Measurements from ENCODE around the gene NCF1. TPM values are rescaled to one million over a fixed set of nuclear protein-coding genes. Genes with fewer than 3 reads are reported as not detected.
A peak's percentile ranks its signal among the peaks of the same experiment; 100 is the strongest.
"Not testable (repeated sequence)": the region's sequence is repeated elsewhere in the genome, so short reads cannot be mapped to it uniquely, and the experiment has no call there.

The NCF1 gene
- total and polyA plus RNA-seq, 8 donors = 1.2 to 97.4 (median 4.1) TPM; not detected in 1

GRCh38 chr7:74783595-74783994, 9.8 kb downstream of the NCF1 start:
- intact Hi-C loops (cut with DNase I; ENCODE audit: low total_unique reads); H3K4me1 ChIP-seq; H3K27ac ChIP-seq; H3K36me3 ChIP-seq; H3K4me3 ChIP-seq; H3K9me3 ChIP-seq; DNase-seq; H3K27me3 ChIP-seq: not testable (repeated sequence)
- WGBS, 5 donors = 70 to 86% (median 82%) methylated on average over 2 to 4 of the region's 5 CpGs

GRCh38 chr7:74788369-74789150, 14.7 kb downstream of the NCF1 start:
- H3K9me3 ChIP-seq; H3K36me3 ChIP-seq; H3K4me1 ChIP-seq; intact Hi-C loops (cut with DNase I; ENCODE audit: low total_unique reads); H3K27me3 ChIP-seq: not testable (repeated sequence)
- H3K27ac ChIP-seq = peak overlapping the region in 2 of 5 donors; percentile 25 to 60
- TF ChIP-seq, protein P1, sequence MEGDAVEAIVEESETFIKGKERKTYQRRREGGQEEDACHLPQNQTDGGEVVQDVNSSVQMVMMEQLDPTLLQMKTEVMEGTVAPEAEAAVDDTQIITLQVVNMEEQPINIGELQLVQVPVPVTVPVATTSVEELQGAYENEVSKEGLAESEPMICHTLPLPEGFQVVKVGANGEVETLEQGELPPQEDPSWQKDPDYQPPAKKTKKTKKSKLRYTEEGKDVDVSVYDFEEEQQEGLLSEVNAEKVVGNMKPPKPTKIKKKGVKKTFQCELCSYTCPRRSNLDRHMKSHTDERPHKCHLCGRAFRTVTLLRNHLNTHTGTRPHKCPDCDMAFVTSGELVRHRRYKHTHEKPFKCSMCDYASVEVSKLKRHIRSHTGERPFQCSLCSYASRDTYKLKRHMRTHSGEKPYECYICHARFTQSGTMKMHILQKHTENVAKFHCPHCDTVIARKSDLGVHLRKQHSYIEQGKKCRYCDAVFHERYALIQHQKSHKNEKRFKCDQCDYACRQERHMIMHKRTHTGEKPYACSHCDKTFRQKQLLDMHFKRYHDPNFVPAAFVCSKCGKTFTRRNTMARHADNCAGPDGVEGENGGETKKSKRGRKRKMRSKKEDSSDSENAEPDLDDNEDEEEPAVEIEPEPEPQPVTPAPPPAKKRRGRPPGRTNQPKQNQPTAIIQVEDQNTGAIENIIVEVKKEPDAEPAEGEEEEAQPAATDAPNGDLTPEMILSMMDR (IDR thresholded peaks at IDR 0.05) = peak in 1 of 7 experiments; percentile 10
- WGBS, 5 donors = 0% methylated on average over 8 to 29 of the region's 82 CpGs
- DNase-seq = peak; percentile 95 to 97
- H3K4me3 ChIP-seq = peak overlapping the region; percentile 19 to 39 (median 30)

GRCh38 chr7:74789200-74789736, 15.5 kb downstream of the NCF1 start:
- 3 to 11% (median 4%) methylated on average over 3 of the region's 24 CpGs; no CpG with 5 or more reads in 2 of the 5 donors for WGBS, 5 donors
- intact Hi-C loops (cut with DNase I; ENCODE audit: low total_unique reads); DNase-seq; H3K4me3 ChIP-seq; H3K36me3 ChIP-seq; H3K27me3 ChIP-seq; H3K9me3 ChIP-seq; H3K27ac ChIP-seq; H3K4me1 ChIP-seq: not testable (repeated sequence)

DNA sequence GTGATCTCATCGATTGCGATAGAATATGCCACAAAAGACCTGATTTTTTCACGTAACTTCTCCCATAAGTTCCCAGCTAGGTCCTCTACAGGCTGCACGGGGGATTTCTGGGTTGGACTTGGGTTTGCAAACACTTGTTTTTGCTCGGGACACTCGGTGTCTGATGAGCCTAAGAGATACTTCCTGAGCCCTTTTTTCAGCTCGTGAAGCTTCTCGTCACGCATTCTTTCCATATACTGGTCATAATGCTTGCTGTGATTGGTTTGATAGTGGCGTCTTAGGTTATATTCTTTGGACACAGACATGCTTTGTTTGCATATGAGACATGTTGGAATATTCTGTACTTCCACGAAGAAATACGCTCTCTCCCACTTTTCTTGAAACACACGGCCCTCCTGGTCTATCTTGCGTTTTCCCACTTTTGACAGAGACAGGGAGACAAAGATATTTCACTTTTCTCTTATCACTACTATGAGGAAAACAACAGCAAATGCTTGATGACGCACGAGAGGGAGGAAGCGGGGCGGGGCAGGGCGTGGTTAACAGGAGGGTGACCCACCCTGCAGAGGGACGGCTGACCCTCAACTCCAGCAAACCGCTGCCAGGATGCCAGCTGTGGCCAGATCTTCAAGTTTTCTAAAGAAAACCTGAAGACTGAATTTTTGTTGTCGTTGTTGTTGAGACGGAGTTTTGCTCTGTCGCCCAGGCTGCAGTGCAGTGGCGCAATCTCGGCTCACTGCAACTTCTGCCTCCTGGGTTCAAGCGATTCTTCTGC, 24.2 kb downstream of the NCF1 start:
- intact Hi-C loops (cut with DNase I; ENCODE audit: low total_unique reads); H3K36me3 ChIP-seq: not testable (repeated sequence)
- WGBS, 5 donors = 92 to 94% (median 92%) methylated on average over 9 to 11 of the region's 27 CpGs; no CpG with 5 or more reads in 2 of the 5 donors

DNA sequence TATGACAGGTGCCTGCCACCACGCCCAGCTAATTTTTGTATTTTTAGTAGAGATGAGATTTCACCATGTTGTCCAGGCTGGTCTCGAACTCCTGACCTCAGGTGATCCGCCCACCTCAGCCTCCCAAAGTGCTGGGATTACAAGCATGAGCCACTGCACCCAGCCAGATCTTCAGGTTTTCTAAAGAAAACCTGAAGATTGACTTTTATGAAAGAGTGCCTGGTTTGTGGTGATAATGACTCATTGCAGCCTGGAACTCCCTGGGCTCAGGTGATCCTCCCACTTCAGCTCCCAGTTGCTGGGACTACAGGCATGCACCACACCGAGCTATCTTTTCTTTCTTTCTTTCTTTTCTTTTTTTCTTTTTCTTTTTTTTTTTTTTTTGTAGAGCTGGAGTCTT, 24.8 kb downstream of the NCF1 start:
- H3K4me1 ChIP-seq; H3K9me3 ChIP-seq; H3K36me3 ChIP-seq; H3K27ac ChIP-seq; intact Hi-C loops (cut with DNase I; ENCODE audit: low total_unique reads); H3K27me3 ChIP-seq; DNase-seq; H3K4me3 ChIP-seq: not testable (repeated sequence)
- 69 to 80% (median 75%) methylated on average over 1 of the region's 4 CpGs for WGBS, 5 donors

More for the DNA sequence above, 24.2 kb downstream of the NCF1 start:
- H3K27me3 ChIP-seq, H3K27ac ChIP-seq, H3K4me1 ChIP-seq, DNase-seq, H3K9me3 ChIP-seq, H3K4me3 ChIP-seq: not testable (repeated sequence)

DNA sequence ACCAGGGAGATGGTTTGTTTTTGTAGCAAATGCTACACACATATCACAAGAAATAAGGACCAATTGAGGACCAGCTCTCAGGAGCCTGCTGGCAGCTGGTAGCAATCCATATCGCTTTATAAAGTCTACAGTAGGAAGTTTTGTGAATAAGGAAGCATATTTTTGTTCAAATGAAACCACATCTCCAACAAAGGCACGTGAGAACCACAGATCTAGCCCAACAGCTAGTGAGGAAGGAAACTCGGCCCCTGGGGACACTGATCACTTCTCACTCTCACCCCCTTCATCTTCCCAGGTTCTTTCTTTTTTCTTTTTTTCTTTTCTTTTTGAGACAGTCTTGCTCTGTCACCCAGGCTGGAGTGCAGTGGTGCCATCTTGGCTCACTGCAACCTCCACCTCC, 42.1 kb downstream of the NCF1 start:
- H3K36me3 ChIP-seq; DNase-seq; H3K27me3 ChIP-seq; H3K4me1 ChIP-seq; H3K9me3 ChIP-seq; intact Hi-C loops (cut with DNase I; ENCODE audit: low total_unique reads); H3K27ac ChIP-seq; H3K4me3 ChIP-seq: not testable (repeated sequence)
- WGBS, 5 donors = no CpG with 5 or more reads among the region's 3 CpGs

GRCh38 chr7:74820146-74820805, 46.5 kb downstream of the NCF1 start:
- intact Hi-C loops (cut with DNase I; ENCODE audit: low total_unique reads); H3K27ac ChIP-seq; H3K4me1 ChIP-seq; H3K4me3 ChIP-seq; H3K36me3 ChIP-seq; H3K9me3 ChIP-seq; DNase-seq; H3K27me3 ChIP-seq: not testable (repeated sequence)
- WGBS, 5 donors = no CpG with 5 or more reads among the region's 23 CpGs

- H3K4me1 ChIP-seq; H3K9me3 ChIP-seq; DNase-seq; intact Hi-C loops (cut with DNase I; ENCODE audit: low total_unique reads); H3K27me3 ChIP-seq; H3K36me3 ChIP-seq; H3K4me3 ChIP-seq; H3K27ac ChIP-seq: not testable (repeated sequence)
- WGBS, 5 donors = no CpG with 5 or more reads among the region's 5 CpGs
Observed at GRCh38 chr7:74821259-74821658, 47.4 kb downstream of the NCF1 start.

GRCh38 chr7:74829959-74830358, 56.1 kb downstream of the NCF1 start:
- DNase-seq; H3K27ac ChIP-seq; H3K4me1 ChIP-seq; H3K9me3 ChIP-seq; H3K36me3 ChIP-seq; intact Hi-C loops (cut with DNase I; ENCODE audit: low total_unique reads); H3K4me3 ChIP-seq; H3K27me3 ChIP-seq: not testable (repeated sequence)
- 25 to 59% (median 40%) methylated on average over 1 to 4 of the region's 4 CpGs for WGBS, 5 donors

- H3K4me1 ChIP-seq; H3K4me3 ChIP-seq; intact Hi-C loops (cut with DNase I; ENCODE audit: low total_unique reads); H3K36me3 ChIP-seq; H3K9me3 ChIP-seq; DNase-seq; H3K27ac ChIP-seq; H3K27me3 ChIP-seq: not testable (repeated sequence)
- WGBS, 5 donors = 61 to 100% (median 71%) methylated on average over 1 to 3 of the region's 4 CpGs; no CpG with 5 or more reads in 2 of the 5 donors
Observed at GRCh38 chr7:74830411-74830810, 56.6 kb downstream of the NCF1 start.
